Epithelial cell of esophagus (primary cell): Measurements from ENCODE around the gene FAM161A.

Experiments used
- DNase-seq: peaks from one replicate; pipeline ENCODE4 v3.0.0; 2010; ENCODE audit warnings: low read depth
- H3K4me3 ChIP-seq: 2 replicates; pipeline ENCODE4 v1.5.1; 2011; ENCODE audit warnings: mild to moderate bottlenecking, low read length, control low read depth
- CTCF ChIP-seq: IDR thresholded peaks from 2 replicates; pipeline ENCODE4 v1.5.1; 2011; ENCODE audit warnings: low read depth, mild to moderate bottlenecking, low read length, control low read depth, inconsistent platforms; ENCODE audit not compliant: insufficient read depth; ENCODE audit errors: missing control alignments

FAM161A gene

GRCh38 chr2:61789807-61790602 lies 63.9 kb downstream of the FAM161A start:
- H3K4me3 ChIP-seq, result no peak overlapping the region
- TF ChIP-seq CTCF, result no peak
- peak; percentile 89 for DNase-seq

- no peak overlapping the region for H3K4me3 ChIP-seq
- no peak for DNase-seq
- no peak for TF ChIP-seq CTCF
Observed at GRCh38 chr2:61787941-61788563, 65.8 kb downstream of the FAM161A start.

GRCh38 chr2:61786876-61787275 lies 67.0 kb downstream of the FAM161A start:
- no peak overlapping the region for H3K4me3 ChIP-seq
- TF ChIP-seq CTCF, result no peak
- no peak for DNase-seq

- no peak for DNase-seq
- no peak overlapping the region for H3K4me3 ChIP-seq
- TF ChIP-seq CTCF, result no peak
Observed at GRCh38 chr2:61785583-61785982, 68.3 kb downstream of the FAM161A start.

- TF ChIP-seq CTCF, result no peak
- H3K4me3 ChIP-seq, result no peak overlapping the region
- DNase-seq, result peak; percentile 19
Observed at GRCh38 chr2:61784643-61785042, 69.2 kb downstream of the FAM161A start.

GRCh38 chr2:61775956-61776570 lies 77.8 kb downstream of the FAM161A start:
- no peak for DNase-seq
- TF ChIP-seq CTCF, result no peak
- H3K4me3 ChIP-seq, result no peak overlapping the region
